ENCODE results near the gene PCYT2. TPM values are rescaled to one million over a fixed set of nuclear protein-coding genes. Genes with fewer than 3 reads are reported as not detected.

Gene PCYT2
- total and polyA plus RNA-seq, 12 donors, result 29.5 to 64.1 (median 47.7) TPM

GRCh38 chr17:81934850-81935708 is 23.9 kb upstream of the PCYT2 start:
- ATAC-seq, result no peak
- intact Hi-C loops (cut with DNase I), result no loop called here
- Histone ChIP-seq H3K27me3 (peaks cover 0 to 29% (median 2%) of the 10 kb centered on the region in 7 donors), H3K9me3 (no peaks in the 10 kb centered on the region), H3K4me1 (peaks cover 6 to 32% (median 19%) of the 10 kb centered on the region in 9 donors), H3K4me3 (no peak overlapping the region), H3K27ac (no peak overlapping the region), H3K36me3 (no peaks in the 10 kb centered on the region)
- TF ChIP-seq CTCF (IDR thresholded peaks at IDR 0.05), result no peak
- no peak for DNase-seq
- WGBS, 2 donors, result 93 to 94% methylated on average over 38 of the region's 38 CpGs

GRCh38 chr17:81934098-81934757 is 23.0 kb upstream of the PCYT2 start:
- H3K4me1 ChIP-seq, result peaks cover 6 to 24% (median 16%) of the 10 kb centered on the region in 9 donors
- no peak for TF ChIP-seq CTCF (IDR thresholded peaks at IDR 0.05)
- H3K27ac ChIP-seq, result no peak overlapping the region
- H3K27me3 ChIP-seq, result peaks cover 0 to 27% (median 0%) of the 10 kb centered on the region in 7 donors
- 88 to 91% methylated on average over 23 of the region's 23 CpGs for WGBS, 2 donors
- H3K4me3 ChIP-seq, result no peak overlapping the region
- intact Hi-C loops (cut with DNase I), result no loop called here
- H3K9me3 ChIP-seq, result no peaks in the 10 kb centered on the region
- ATAC-seq (no peak), DNase-seq (no peak)
- no peaks in the 10 kb centered on the region for H3K36me3 ChIP-seq

- DNase-seq (no peak), ATAC-seq (no peak)
- intact Hi-C loops (cut with DNase I), result no loop called here
- WGBS, 2 donors, result 89 to 92% methylated on average over 14 of the region's 14 CpGs
- Histone ChIP-seq H3K27me3 (peaks cover 0 to 37% (median 4%) of the 10 kb centered on the region in 7 donors), H3K4me3 (no peak overlapping the region), H3K4me1 (peaks cover 9 to 23% (median 18%) of the 10 kb centered on the region in 9 donors), H3K27ac (no peak overlapping the region), H3K36me3 (no peaks in the 10 kb centered on the region), H3K9me3 (no peaks in the 10 kb centered on the region)
- TF ChIP-seq CTCF (IDR thresholded peaks at IDR 0.05), result no peak
Measured at GRCh38 chr17:81933178-81933699, 22.0 kb upstream of the PCYT2 start.

- ATAC-seq, result no peak
- Histone ChIP-seq H3K36me3 (no peaks in the 10 kb centered on the region), H3K27me3 (peaks cover 0 to 41% (median 4%) of the 10 kb centered on the region in 7 donors), H3K9me3 (no peaks in the 10 kb centered on the region), H3K27ac (no peak overlapping the region), H3K4me3 (no peak overlapping the region), H3K4me1 (peaks cover 7 to 22% (median 17%) of the 10 kb centered on the region in 9 donors)
- DNase-seq, result no peak
- no peak for TF ChIP-seq CTCF (IDR thresholded peaks at IDR 0.05)
- WGBS, 2 donors, result 85 to 94% methylated on average over 9 of the region's 9 CpGs
- intact Hi-C loops (cut with DNase I), result no loop called here
Measured at GRCh38 chr17:81932333-81932983, 21.3 kb upstream of the PCYT2 start.

All from heart right ventricle (tissue), 16 donors.